ENCODE data around the gene MNAT1.

GRCh38 chr14:60710494-60710893 lies 24.1 kb upstream of the MNAT1 start:
- TF ChIP-seq POLR2A (IDR thresholded peaks at IDR 0.05; ENCODE audit: low read length) (no peak), GATA1 (IDR thresholded peaks at IDR 0.05; ENCODE audit: low read depth, low read length) (no peak)
